Lung (tissue), 12 donors: Measurements from ENCODE around the gene UQCRC2. TPM values are rescaled to one million over a fixed set of nuclear protein-coding genes. Genes with fewer than 3 reads are reported as not detected.

Experiments used
- ATAC-seq: fragments of 200-7000 bp; cut with Tn5 transposase; one replicate; pipeline ENCODE4 v1.9.1; 2020; ENCODE audit warnings: moderate number of reproducible peaks; ENCODE audit not compliant: insufficient read depth, low FRiP score
- DNase-seq, 3 donors: peaks; one replicate each; pipeline ENCODE4 v3.0.0-alpha.2; 2013 to 2017
- H3K27ac ChIP-seq, 2 donors: one replicate each; pipeline ENCODE4 v1.5.1; 2013; ENCODE audit warnings: mild to moderate bottlenecking in 2 of 2, moderate library complexity in 2 of 2, control low read depth in 1 of 2, inconsistent platforms in 1 of 2, low read depth in 1 of 2, low read length in 1 of 2
- H3K27me3 ChIP-seq, 3 donors: one replicate each; pipeline ENCODE4 v1.5.1; 2013; ENCODE audit warnings: low read length in 2 of 3; ENCODE audit not compliant: control insufficient read depth in 3 of 3, insufficient read depth in 3 of 3
- H3K36me3 ChIP-seq, 4 donors: one replicate each; pipeline ENCODE4 v1.5.1; 2013; ENCODE audit warnings: low read length in 4 of 4, mild to moderate bottlenecking in 1 of 4, moderate library complexity in 1 of 4; ENCODE audit not compliant: control insufficient read depth in 4 of 4, insufficient read depth in 4 of 4
- H3K4me1 ChIP-seq, 5 donors: one replicate each; pipeline ENCODE4 v1.5.1; 2013; ENCODE audit warnings: low read length in 5 of 5, mild to moderate bottlenecking in 2 of 5, moderate library complexity in 1 of 5; ENCODE audit not compliant: control insufficient read depth in 5 of 5, insufficient read depth in 5 of 5
- H3K4me3 ChIP-seq: one replicate; pipeline ENCODE4 v1.5.1; 2013; ENCODE audit warnings: mild to moderate bottlenecking, control low read depth, moderate library complexity
- H3K9ac ChIP-seq, 2 donors: one replicate each; pipeline ENCODE4 v1.5.1; 2013; ENCODE audit warnings: low read length in 2 of 2, control low read depth in 1 of 2; ENCODE audit not compliant: insufficient read depth in 1 of 2
- H3K9me3 ChIP-seq, 4 donors: one replicate each; pipeline ENCODE4 v1.5.1; 2013; ENCODE audit warnings: low read length in 3 of 4, mild to moderate bottlenecking in 1 of 4, moderate library complexity in 1 of 4; ENCODE audit not compliant: control insufficient read depth in 4 of 4, insufficient read depth in 3 of 4
- CTCF ChIP-seq: IDR thresholded peaks from 2 replicates; pipeline ENCODE4 v1.5.1; 2012; ENCODE audit warnings: mild to moderate bottlenecking; ENCODE audit errors: control extremely low read depth, extremely low read depth
- WGBS, 2 donors: extraction: QIAGEN DNeasy Blood & Tissue Kit; methylation state at CpG; one replicate each; pipeline ENCODE4 v1.1.7; 2013; 5-methylcytosine and 5-hydroxymethylcytosine counted together
- polyA plus RNA-seq, 2 donors: library from polyadenylated mRNA; stranded (reverse); fragments of 200-250 nt; gene quantifications; one replicate each; pipeline ENCODE4 v1.2.1, GENCODE V29; 2013
- total RNA-seq, 2 donors: library from RNA; depleted of rRNA in 1 of 2; stranded (reverse); fragments of >200 nt in 1 of 2; gene quantifications; one replicate each; pipeline ENCODE4 v1.2.1, GENCODE V29; 2014 to 2021
- donor health status: control.
- donor health status: control.
- donor health status: Bipolar disorder and iron deficiency.
- donor health status: healthy.
- donor health status: DM: yes; HTN: yes; CAD: no.

UQCRC2 gene
- total and polyA plus RNA-seq, 4 donors, result 69.3 to 196 (median 147) TPM

GRCh38 chr16:21982108-21982507 lies 28.9 kb downstream of the UQCRC2 start:
- Histone ChIP-seq H3K4me1 (peaks cover 0 to 8% (median 0%) of the 10 kb centered on the region in 5 donors), H3K9me3 (no peaks in the 10 kb centered on the region), H3K27ac (no peak overlapping the region), H3K9ac (no peak overlapping the region), H3K36me3 (peaks cover 24 to 56% (median 42%) of the 10 kb centered on the region in 4 donors), H3K4me3 (no peak overlapping the region), H3K27me3 (no peaks in the 10 kb centered on the region)
- TF ChIP-seq CTCF, result no peak
- DNase-seq (no peak), ATAC-seq (no peak)
- 97 to 98% methylated on average over 5 of the region's 5 CpGs for WGBS, 2 donors

- Histone ChIP-seq H3K4me1 (peaks cover 0 to 8% (median 0%) of the 10 kb centered on the region in 5 donors), H3K9me3 (no peaks in the 10 kb centered on the region), H3K27me3 (no peaks in the 10 kb centered on the region), H3K4me3 (no peak overlapping the region), H3K9ac (no peak overlapping the region), H3K36me3 (peaks cover 21 to 45% (median 32%) of the 10 kb centered on the region in 4 donors), H3K27ac (no peak overlapping the region)
- ATAC-seq (no peak), DNase-seq (no peak)
- no peak for TF ChIP-seq CTCF
- 88 to 94% methylated on average over 3 of the region's 3 CpGs for WGBS, 2 donors
Measured at GRCh38 chr16:21984062-21984461, 30.9 kb downstream of the UQCRC2 start.

GRCh38 chr16:21985524-21985923 lies 32.4 kb downstream of the UQCRC2 start:
- no peak for TF ChIP-seq CTCF
- no peaks in the 10 kb centered on the region for H3K9me3 ChIP-seq
- no peak for ATAC-seq
- no peak overlapping the region for H3K27ac ChIP-seq
- H3K4me1 ChIP-seq, result peaks cover 0 to 14% (median 0%) of the 10 kb centered on the region in 5 donors
- no peak for DNase-seq
- no peak overlapping the region for H3K4me3 ChIP-seq
- H3K36me3 ChIP-seq, result peaks cover 12 to 31% (median 18%) of the 10 kb centered on the region in 4 donors
- no peaks in the 10 kb centered on the region for H3K27me3 ChIP-seq
- H3K9ac ChIP-seq, result no peak overlapping the region

- H3K36me3 ChIP-seq, result peaks cover 6 to 27% (median 13%) of the 10 kb centered on the region in 4 donors
- DNase-seq, result peak in 1 of 3 donors; percentile 18
- H3K27me3 ChIP-seq, result no peaks in the 10 kb centered on the region
- no peak overlapping the region for H3K4me3 ChIP-seq
- peaks cover 0 to 21% (median 4%) of the 10 kb centered on the region in 5 donors for H3K4me1 ChIP-seq
- no peak overlapping the region for H3K9ac ChIP-seq
- TF ChIP-seq CTCF, result no peak
- no peaks in the 10 kb centered on the region for H3K9me3 ChIP-seq
- no peak for ATAC-seq
- no peak overlapping the region for H3K27ac ChIP-seq
- 93 to 94% methylated on average over 4 of the region's 4 CpGs for WGBS, 2 donors
Measured at GRCh38 chr16:21986692-21987246, 33.6 kb downstream of the UQCRC2 start.
